Heart left ventricle (tissue), 16 donors: ENCODE results near the gene NDUFAF2. TPM values are rescaled to one million over a fixed set of nuclear protein-coding genes. Genes with fewer than 3 reads are reported as not detected.

ENCODE experiments used
- ATAC-seq, 4 donors: fragments of 200-7000 bp; cut with Tn5 transposase; one replicate each; pipeline ENCODE4 v1.9.1; 2020 to 2022; ENCODE audit warnings: moderate library complexity in 4 of 4, mild to moderate bottlenecking in 3 of 4, moderate number of reproducible peaks in 1 of 4
- DNase-seq, 5 donors: peaks; one replicate each; pipeline ENCODE4 v3.0.0-alpha.2; 2020
- H3K27ac ChIP-seq, 12 donors: fragments of 200-600 bp; sonication (generic) in 4 of 12; one replicate each; pipeline versions ENCODE4 v1.5.0 to v1.8.0; 2016 to 2022; ENCODE audit warnings: mild to moderate bottlenecking in 2 of 12
- H3K27me3 ChIP-seq, 9 donors: fragments of 200-600 bp; sonication (generic) in 2 of 9; one replicate each; pipeline versions ENCODE4 v1.5.1 to v1.8.0; 2016 to 2022; ENCODE audit warnings: mild to moderate bottlenecking in 3 of 9
- H3K36me3 ChIP-seq, 9 donors: fragments of 200-600 bp; sonication (generic) in 2 of 9; one replicate each; pipeline versions ENCODE4 v1.5.0 to v1.8.0; 2018 to 2022; ENCODE audit warnings: mild to moderate bottlenecking in 2 of 9
- H3K4me1 ChIP-seq, 12 donors: fragments of 200-600 bp; sonication (generic) in 4 of 12; one replicate each; pipeline versions ENCODE4 v1.5.0 to v1.8.0; 2016 to 2022; ENCODE audit warnings: mild to moderate bottlenecking in 3 of 12
- H3K4me3 ChIP-seq, 12 donors: fragments of 200-600 bp; sonication (generic) in 4 of 12; one replicate each; pipeline versions ENCODE4 v1.5.0 to v1.8.0; 2017 to 2022; ENCODE audit warnings: mild to moderate bottlenecking in 9 of 12, moderate library complexity in 4 of 12
- H3K9me3 ChIP-seq, 12 donors: fragments of 200-600 bp; sonication (generic) in 4 of 12; one replicate each; pipeline versions ENCODE4 v1.5.0 to v1.8.0; 2016 to 2022; ENCODE audit warnings: mild to moderate bottlenecking in 1 of 12
- CTCF ChIP-seq, 12 donors: fragments of 200-600 bp; sonication (generic) in 4 of 12; IDR thresholded peaks; one replicate each; pipeline versions ENCODE4 v1.5.0 to v1.8.0; 2018 to 2022; ENCODE audit warnings: antibody characterized with exemption in 12 of 12, mild to moderate bottlenecking in 5 of 12
- POLR2A ChIP-seq, 2 donors: fragments of 450-650 bp; IDR thresholded peaks; one replicate each; pipeline ENCODE4 v1.6.1; 2017; ENCODE audit warnings: antibody characterized with exemption in 2 of 2, mild to moderate bottlenecking in 2 of 2, moderate library complexity in 2 of 2
- WGBS, 4 donors: extraction: QIAGEN DNeasy Blood & Tissue Kit in 2 of 4; methylation state at CpG; one replicate each; pipeline versions ENCODE4 v1.1.5 to v1.1.7; 2013 to 2018; 5-methylcytosine and 5-hydroxymethylcytosine counted together
- intact Hi-C, 10 donors: fragments of 100-400 bp; cut with DNase I; formaldehyde crosslinking; loops; one replicate each; pipeline versions ENCODE4 v1.11.1 to v1.14.2; 2022
- polyA plus RNA-seq, 2 donors: library from polyadenylated mRNA; stranded (reverse); fragments of 200-250 nt; gene quantifications; one replicate each; pipeline ENCODE4 v1.2.3, GENCODE V29; 2013
- total RNA-seq, 9 donors: library from RNA; depleted of rRNA in 2 of 9; stranded (reverse); fragments of >200 nt in 2 of 9; fragmentation: NEBNext Ultra II Directional in 3 of 9; extraction: Animal tissue kit (Norgen Biotek cat#: 25700) in 3 of 9; gene quantifications; one replicate each; pipeline versions ENCODE4 v1.1.0 to v1.2.4, GENCODE V29; 2016 to 2023
- donor health status: ischemic (EF 13 %, LVEDD 7.1; RV severe dilation, severe dysfunction).
- donor health status: healthy with polysubstance abuse.
- donor health status: DM: no; HTN: yes; CAD: no.
- donor health status: DM: no; HTN: no; CAD: no.
- donor health status: ischemic (EF 25% LVEDD 6.9; RV normal size, moderate dysfunction).
- donor health status: ischemic (EF 25% LVEDD 5.7; RV mildly dilated, moderate dysfunction).
- donor health status: healthy.
- donor health status: DM: yes; HTN: yes; CAD: no.
- donor health status: ischemic (EF 35%, LVEDD 5.7; RV mildly dilated, moderate dysfunction).
- donor health status: nonischemic (EF 11% LVEDD 7.7; RV severe dilation, severe dysfunction).
- donor health status: DM: yes; HTN: yes; CAD: no.
- donor health status: PGD.
- donor health status: ischemic (EF 29% LVEDD 5.4; RV normal size, mild dysfunction).
- donor health status: nonischemic (EF 23%, LVEDD 6.1; RV moderate dilation, normal function).

Gene NDUFAF2
- total and polyA plus RNA-seq, 11 donors: 22.9 to 87.7 (median 38.4) TPM

DNA sequence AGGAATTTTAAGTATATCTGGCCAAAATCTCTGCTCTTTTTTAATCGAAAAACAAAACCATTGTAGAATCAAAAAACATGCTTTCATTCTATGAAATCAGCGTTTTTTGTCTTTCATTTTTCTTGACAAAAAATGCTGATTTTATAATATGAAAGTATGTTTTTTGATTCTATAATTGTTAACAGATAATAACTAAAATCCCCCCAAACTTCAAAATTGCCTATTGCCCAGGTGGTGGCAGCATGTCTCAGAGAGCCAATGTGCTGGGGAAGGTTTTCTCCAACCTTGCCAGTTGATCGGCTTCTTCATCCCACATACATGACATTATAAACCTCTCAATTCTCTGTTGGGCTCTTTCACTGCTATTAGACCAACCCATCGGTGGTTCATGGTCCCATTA, 222.4 kb downstream of the NDUFAF2 start:
- H3K4me1 ChIP-seq: peaks cover 0 to 15% (median 0%) of the 10 kb centered on the region in 12 donors
- H3K4me3 ChIP-seq: no peak overlapping the region
- H3K9me3 ChIP-seq: no peaks in the 10 kb centered on the region
- TF ChIP-seq CTCF (IDR thresholded peaks at IDR 0.05) (peak in 10 of 12 donors; percentile 14 to 57 (median 35)), POLR2A (IDR thresholded peaks at IDR 0.05) (no peak)
- 59 to 68% (median 63%) methylated on average over 4 of the region's 4 CpGs for WGBS, 4 donors
- H3K27me3 ChIP-seq: no peaks in the 10 kb centered on the region
- no peak for DNase-seq
- intact Hi-C loops: loop anchor here in 7 of 10 donors (10.0 kb wide), 3 partner anchors 157 to 487 kb away; partner anchors contain the start of gene ZSWIM6 (in 1 of the 7)
- H3K36me3 ChIP-seq: no peaks in the 10 kb centered on the region
- no peak for ATAC-seq
- no peak overlapping the region for H3K27ac ChIP-seq

DNA sequence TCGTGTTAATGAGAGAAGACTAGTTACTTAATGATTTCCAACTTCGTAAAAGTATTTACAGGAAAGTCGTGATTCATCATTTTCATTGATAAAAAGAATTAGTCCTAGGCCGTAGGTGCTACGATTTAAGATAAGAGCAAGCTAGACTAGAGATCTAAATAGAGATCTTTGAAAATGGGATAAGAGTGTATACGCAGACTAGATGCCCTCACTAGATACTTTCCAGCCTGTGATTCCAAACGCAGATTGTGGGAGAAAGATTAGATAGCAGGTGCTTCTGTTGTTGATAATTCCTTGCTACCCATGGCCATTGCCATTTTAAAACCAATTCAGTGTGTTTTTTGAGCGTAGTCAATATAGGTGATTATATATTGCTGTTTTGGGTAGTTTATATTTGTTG, 223.9 kb downstream of the NDUFAF2 start:
- no peak for DNase-seq
- TF ChIP-seq POLR2A (IDR thresholded peaks at IDR 0.05) (no peak), CTCF (IDR thresholded peaks at IDR 0.05) (no peak)
- intact Hi-C loops: loop anchor here in 7 of 10 donors (10.0 kb wide), 3 partner anchors 156 to 486 kb away; partner anchors contain the start of gene ZSWIM6 (in 1 of the 7)
- no peaks in the 10 kb centered on the region for H3K27me3 ChIP-seq
- H3K9me3 ChIP-seq: no peaks in the 10 kb centered on the region
- WGBS, 4 donors: 86 to 89% (median 87%) methylated on average over 8 of the region's 8 CpGs
- H3K36me3 ChIP-seq: no peaks in the 10 kb centered on the region
- ATAC-seq: no peak
- H3K4me3 ChIP-seq: no peak overlapping the region
- H3K4me1 ChIP-seq: peaks cover 0 to 2% (median 0%) of the 10 kb centered on the region in 12 donors
- H3K27ac ChIP-seq: no peak overlapping the region

DNA sequence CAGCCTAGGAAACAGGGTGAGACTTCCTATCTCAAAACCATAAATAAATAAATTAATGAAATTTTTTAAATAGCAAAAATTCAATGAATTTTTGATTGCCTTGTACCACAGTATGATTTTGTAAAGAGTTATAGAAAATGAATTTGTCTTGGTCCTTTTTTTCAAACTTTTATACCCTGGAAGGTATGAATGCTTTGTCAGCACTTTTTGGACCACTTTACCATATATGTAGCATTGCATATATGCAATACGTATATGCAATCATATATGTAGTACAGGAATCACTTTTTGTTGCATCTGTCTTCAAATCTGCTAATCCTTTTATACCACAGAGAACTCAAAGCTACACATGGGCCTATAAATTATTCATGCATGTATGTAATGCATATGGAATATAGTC, 226.5 kb downstream of the NDUFAF2 start:
- Histone ChIP-seq H3K27ac (no peak overlapping the region), H3K4me1 (no peaks in the 10 kb centered on the region), H3K27me3 (no peaks in the 10 kb centered on the region), H3K4me3 (no peak overlapping the region), H3K36me3 (no peaks in the 10 kb centered on the region), H3K9me3 (no peaks in the 10 kb centered on the region)
- no peak for TF ChIP-seq POLR2A (IDR thresholded peaks at IDR 0.05)
- no peak for TF ChIP-seq CTCF (IDR thresholded peaks at IDR 0.05)
- 90 to 98% (median 95%) methylated on average over 1 of the region's 1 CpG for WGBS, 4 donors
- intact Hi-C loops: loop anchor here in 1 of 10 donors (10.0 kb wide), 1 partner anchor 133 kb away; no protein-coding TSS in a partner anchor
- ATAC-seq (no peak), DNase-seq (no peak)

DNA sequence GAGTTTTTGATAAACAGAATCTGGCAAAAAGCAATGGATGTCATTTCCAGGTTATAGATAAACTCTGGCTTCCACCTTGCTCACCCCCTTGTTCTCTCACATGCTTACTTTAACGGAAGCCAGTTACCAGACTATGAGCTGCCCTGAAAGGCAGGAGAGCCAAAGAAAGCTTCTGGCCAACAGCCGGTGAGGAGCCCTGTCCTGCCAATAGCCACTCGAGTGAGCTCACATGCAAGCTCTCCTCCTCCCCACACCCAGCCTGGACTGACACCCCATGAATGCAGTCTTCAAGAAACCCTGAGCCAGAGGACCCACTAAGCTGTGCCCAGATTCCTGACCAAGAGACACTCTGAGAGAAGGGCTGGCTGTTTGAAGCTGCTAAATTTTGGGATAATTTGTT, 231.6 kb downstream of the NDUFAF2 start:
- Histone ChIP-seq H3K36me3 (no peaks in the 10 kb centered on the region), H3K4me1 (no peaks in the 10 kb centered on the region), H3K27ac (no peak overlapping the region), H3K27me3 (no peaks in the 10 kb centered on the region), H3K4me3 (no peak overlapping the region), H3K9me3 (no peaks in the 10 kb centered on the region)
- no peak for DNase-seq
- intact Hi-C loops: loop anchor here in 1 of 10 donors (10.0 kb wide), 1 partner anchor 128 kb away; no protein-coding TSS in a partner anchor
- 48 to 91% (median 74%) methylated on average over 3 of the region's 3 CpGs for WGBS, 4 donors
- ATAC-seq: peak in 1 of 4 donors; percentile 41
- TF ChIP-seq CTCF (IDR thresholded peaks at IDR 0.05) (no peak), POLR2A (IDR thresholded peaks at IDR 0.05) (no peak)
